HG02678 (cell line): Measurements from ENCODE around the gene SERINC5.

Experiments used
- ATAC-seq: cut with Tn5 transposase; IDR thresholded peaks from one replicate; pipeline ENCODE4 v1.9.1; 2021; ENCODE audit warnings: mild to moderate bottlenecking, moderate library complexity; ENCODE audit not compliant: unreplicated experiment

The SERINC5 gene

GRCh38 chr5:80230269-80230992 lies 25.4 kb downstream of the SERINC5 start:
- no peak for ATAC-seq

- ATAC-seq, result no peak
Measured at GRCh38 chr5:80229902-80230255, 26.0 kb downstream of the SERINC5 start.

GRCh38 chr5:80227979-80228596 lies 27.8 kb downstream of the SERINC5 start:
- ATAC-seq, result no peak

- no peak for ATAC-seq
Measured at GRCh38 chr5:80225934-80226326, 29.9 kb downstream of the SERINC5 start.

GRCh38 chr5:80225189-80225933 lies 30.5 kb downstream of the SERINC5 start:
- ATAC-seq, result no peak

- ATAC-seq, result no peak
Measured at GRCh38 chr5:80223561-80223960, 32.3 kb downstream of the SERINC5 start.

- no peak for ATAC-seq
Measured at GRCh38 chr5:80220245-80220897, 35.5 kb downstream of the SERINC5 start.

GRCh38 chr5:80219391-80219790 lies 36.5 kb downstream of the SERINC5 start:
- ATAC-seq, result no peak

GRCh38 chr5:80217667-80218066 lies 38.2 kb downstream of the SERINC5 start:
- ATAC-seq, result no peak

GRCh38 chr5:80216753-80217596 lies 38.9 kb downstream of the SERINC5 start:
- ATAC-seq, result no peak

GRCh38 chr5:80216096-80216495 lies 39.8 kb downstream of the SERINC5 start:
- no peak for ATAC-seq

- no peak for ATAC-seq
Measured at GRCh38 chr5:80215523-80215922, 40.3 kb downstream of the SERINC5 start.

- no peak for ATAC-seq
Measured at GRCh38 chr5:80213466-80213865, 42.4 kb downstream of the SERINC5 start.

GRCh38 chr5:80212171-80212667 lies 43.6 kb downstream of the SERINC5 start:
- ATAC-seq, result no peak

GRCh38 chr5:80211327-80211726 lies 44.5 kb downstream of the SERINC5 start:
- no peak for ATAC-seq

GRCh38 chr5:80210014-80210413 lies 45.8 kb downstream of the SERINC5 start:
- ATAC-seq, result no peak

GRCh38 chr5:80208381-80208780 lies 47.5 kb downstream of the SERINC5 start:
- no peak for ATAC-seq

GRCh38 chr5:80207832-80208231 lies 48.0 kb downstream of the SERINC5 start:
- ATAC-seq, result no peak

- ATAC-seq, result no peak
Measured at GRCh38 chr5:80206282-80206681, 49.6 kb downstream of the SERINC5 start.

- ATAC-seq, result no peak
Measured at GRCh38 chr5:80205846-80206245, 50.0 kb downstream of the SERINC5 start.
